ENCODE data around the gene KCNN2.
"Not testable (repeated sequence)": the region's sequence is repeated elsewhere in the genome, so short reads cannot be mapped to it uniquely, and the experiment has no call there.

KCNN2 gene

DNA sequence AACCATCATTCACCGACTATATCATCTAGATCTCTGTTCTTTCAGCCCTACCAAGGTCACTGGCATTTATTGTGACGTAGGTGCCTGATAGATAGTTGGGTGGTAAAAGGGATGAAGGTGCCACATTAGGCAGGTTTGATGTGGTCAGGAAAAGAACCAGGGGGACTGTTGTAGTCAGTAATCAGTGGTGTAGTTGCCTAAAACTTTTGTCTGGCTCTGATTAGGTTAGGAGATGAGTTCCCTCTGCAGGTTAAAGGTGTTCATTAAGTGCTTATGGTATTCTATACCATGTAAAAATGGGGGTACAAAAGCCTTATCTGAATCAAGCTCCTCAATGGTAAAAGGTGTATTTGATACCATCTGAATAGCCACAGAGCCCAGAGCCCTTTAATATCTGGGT is 55.6 kb downstream of the KCNN2 start:
- 83 to 96% methylated on average over 2 of the region's 2 CpGs for WGBS, 2 experiments
- Histone ChIP-seq H3K36me3 (ENCODE audit: control insufficient read depth, insufficient read depth, low read length) (no peaks in the 10 kb centered on the region), H3K27me3 (ENCODE audit: control insufficient read depth, insufficient read depth, low read length, poor library complexity, severe bottlenecking) (no peaks in the 10 kb centered on the region)

DNA sequence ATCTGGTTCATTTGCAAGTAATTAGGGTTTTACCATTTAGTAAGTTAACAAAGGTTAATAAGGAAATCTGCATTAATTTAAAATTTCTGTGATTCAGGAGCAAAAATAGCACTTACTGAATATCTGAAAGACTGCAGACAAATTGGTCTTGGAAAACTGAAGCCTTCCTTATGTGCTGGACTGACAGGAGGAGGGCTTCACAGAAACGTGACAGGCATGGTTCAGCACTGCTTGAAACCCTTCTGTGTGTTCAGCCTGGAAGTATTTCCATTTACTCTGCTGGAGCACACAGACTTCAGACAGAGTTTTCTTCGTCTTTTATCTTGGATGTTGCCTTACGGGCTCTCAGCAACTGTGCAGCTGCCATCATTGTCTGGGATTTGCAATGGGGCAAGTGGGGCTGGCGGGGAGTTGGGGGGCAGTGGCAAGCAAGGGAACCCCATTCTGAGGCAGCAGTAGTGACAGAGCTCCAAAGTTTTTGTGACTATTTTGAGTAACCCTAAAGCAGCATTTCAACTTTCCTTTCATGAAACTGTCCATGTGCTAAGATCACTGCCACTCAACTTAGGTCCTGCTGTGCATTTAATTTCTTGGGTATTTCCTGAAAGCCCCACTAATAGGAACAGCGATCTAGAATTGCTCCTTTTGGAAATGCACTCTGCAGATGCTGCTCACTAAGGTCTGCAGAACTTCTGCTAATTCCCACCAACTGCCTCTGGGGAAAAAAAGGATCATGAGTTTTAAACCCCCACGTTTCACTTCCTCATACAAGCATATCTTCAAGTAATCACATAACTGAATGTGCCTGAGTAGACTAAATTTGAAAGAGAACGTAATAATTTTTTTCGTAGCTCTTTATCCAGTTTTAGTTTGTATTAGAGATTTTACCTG is 56.6 kb downstream of the KCNN2 start:
- H3K9me3 ChIP-seq (ENCODE audit: control insufficient read depth, low read length): no peaks in the 10 kb centered on the region

More for the DNA sequence above, 55.6 kb downstream of the KCNN2 start:
- H3K27ac ChIP-seq (ENCODE audit: insufficient read depth, low read depth, low read length, poor library complexity, severe bottlenecking): no peak overlapping the region
- no peaks in the 10 kb centered on the region for H3K9me3 ChIP-seq (ENCODE audit: control insufficient read depth, low read length)
- H3K4me1 ChIP-seq (ENCODE audit: control insufficient read depth, insufficient read depth, low read length): peaks cover 8% of the 10 kb centered on the region
- no peak overlapping the region for H3K4me3 ChIP-seq (ENCODE audit: insufficient read depth, low read depth, low read length)

DNA sequence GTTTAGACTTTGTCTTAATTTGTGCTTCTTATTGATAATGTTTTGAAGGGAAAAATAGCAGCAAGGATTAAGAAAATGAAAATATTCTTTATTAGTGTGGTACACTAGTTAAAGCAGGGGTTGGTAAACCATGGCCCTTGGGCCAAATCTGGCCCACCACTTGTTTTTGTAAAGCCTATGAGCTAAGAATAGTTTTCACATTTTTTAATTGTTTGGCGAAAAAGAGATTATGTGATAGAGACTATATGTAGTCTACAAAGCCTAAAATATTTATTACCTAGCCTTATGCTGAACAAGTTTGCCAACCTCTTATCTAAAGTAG is 57.2 kb downstream of the KCNN2 start:
- 100% methylated on average over 1 of the region's 1 CpG; no CpG with 5 or more reads in 1 of the 2 experiments for WGBS, 2 experiments
- Histone ChIP-seq H3K27ac (ENCODE audit: insufficient read depth, low read depth, low read length, poor library complexity, severe bottlenecking) (no peak overlapping the region), H3K36me3 (ENCODE audit: control insufficient read depth, insufficient read depth, low read length) (no peaks in the 10 kb centered on the region), H3K9me3 (ENCODE audit: control insufficient read depth, low read length) (no peaks in the 10 kb centered on the region), H3K27me3 (ENCODE audit: control insufficient read depth, insufficient read depth, low read length, poor library complexity, severe bottlenecking) (no peaks in the 10 kb centered on the region), H3K4me3 (ENCODE audit: insufficient read depth, low read depth, low read length) (no peak overlapping the region), H3K4me1 (ENCODE audit: control insufficient read depth, insufficient read depth, low read length) (peaks cover 8% of the 10 kb centered on the region)

More for the DNA sequence above, 56.6 kb downstream of the KCNN2 start:
- 79 to 82% methylated on average over 8 of the region's 8 CpGs for WGBS, 2 experiments
- Histone ChIP-seq H3K36me3 (ENCODE audit: control insufficient read depth, insufficient read depth, low read length) (no peaks in the 10 kb centered on the region), H3K27ac (ENCODE audit: insufficient read depth, low read depth, low read length, poor library complexity, severe bottlenecking) (peak overlapping the region; percentile 69), H3K4me1 (ENCODE audit: control insufficient read depth, insufficient read depth, low read length) (peaks cover 8% of the 10 kb centered on the region), H3K4me3 (ENCODE audit: insufficient read depth, low read depth, low read length) (no peak overlapping the region), H3K27me3 (ENCODE audit: control insufficient read depth, insufficient read depth, low read length, poor library complexity, severe bottlenecking) (no peaks in the 10 kb centered on the region)

DNA sequence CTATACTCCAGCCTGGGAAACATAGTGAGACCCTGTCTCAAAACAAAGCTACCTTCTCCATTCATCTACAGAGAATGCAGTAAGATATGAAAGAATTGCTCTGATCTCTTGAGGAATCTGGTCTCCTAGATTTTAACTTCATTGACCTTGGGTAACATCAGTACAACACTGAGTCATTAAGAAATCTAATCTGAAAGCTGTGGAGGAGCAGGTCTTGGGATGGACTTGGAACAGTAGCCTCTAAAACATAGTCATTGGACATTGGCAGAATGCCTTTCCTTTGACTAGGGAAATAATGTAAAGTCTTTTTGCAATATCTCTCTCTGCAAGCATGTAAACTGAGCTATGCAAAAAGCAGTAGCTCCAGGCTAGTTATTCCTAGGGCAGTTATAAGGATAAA is 58.1 kb downstream of the KCNN2 start:
- Histone ChIP-seq H3K4me3 (ENCODE audit: insufficient read depth, low read depth, low read length) (no peak overlapping the region), H3K36me3 (ENCODE audit: control insufficient read depth, insufficient read depth, low read length) (no peaks in the 10 kb centered on the region), H3K9me3 (ENCODE audit: control insufficient read depth, low read length) (no peaks in the 10 kb centered on the region), H3K4me1 (ENCODE audit: control insufficient read depth, insufficient read depth, low read length) (peaks cover 8% of the 10 kb centered on the region), H3K27me3 (ENCODE audit: control insufficient read depth, insufficient read depth, low read length, poor library complexity, severe bottlenecking) (no peaks in the 10 kb centered on the region), H3K27ac (ENCODE audit: insufficient read depth, low read depth, low read length, poor library complexity, severe bottlenecking) (no peak overlapping the region)

DNA sequence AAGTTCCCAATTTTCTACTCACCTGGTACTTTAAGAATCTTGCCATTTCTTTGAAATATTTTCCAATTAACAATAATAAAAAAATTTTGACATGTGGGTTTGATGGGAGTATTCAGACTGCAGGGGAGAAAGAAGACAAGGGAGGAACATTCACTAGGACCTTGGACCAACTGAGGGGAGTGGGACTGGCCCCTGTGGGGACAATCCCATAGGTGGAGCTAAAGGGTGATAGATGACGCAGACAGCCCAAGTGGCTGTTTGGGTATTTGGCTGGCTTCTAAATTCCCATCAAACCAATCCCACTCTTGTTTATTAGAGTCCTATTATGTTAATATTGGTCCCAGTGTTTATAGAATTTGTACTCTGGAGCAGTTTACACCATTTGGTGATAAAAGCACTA is 65.3 kb downstream of the KCNN2 start:
- no peaks in the 10 kb centered on the region for H3K36me3 ChIP-seq (ENCODE audit: control insufficient read depth, insufficient read depth, low read length)
- no peaks in the 10 kb centered on the region for H3K4me1 ChIP-seq (ENCODE audit: control insufficient read depth, insufficient read depth, low read length)
- WGBS, 2 experiments: 100% methylated on average over 1 of the region's 1 CpG; no CpG with 5 or more reads in 1 of the 2 experiments
- H3K27me3 ChIP-seq (ENCODE audit: control insufficient read depth, insufficient read depth, low read length, poor library complexity, severe bottlenecking): no peaks in the 10 kb centered on the region
- H3K27ac ChIP-seq (ENCODE audit: insufficient read depth, low read depth, low read length, poor library complexity, severe bottlenecking): no peak overlapping the region
- no peak overlapping the region for H3K4me3 ChIP-seq (ENCODE audit: insufficient read depth, low read depth, low read length)
- H3K9me3 ChIP-seq (ENCODE audit: control insufficient read depth, low read length): no peaks in the 10 kb centered on the region

DNA sequence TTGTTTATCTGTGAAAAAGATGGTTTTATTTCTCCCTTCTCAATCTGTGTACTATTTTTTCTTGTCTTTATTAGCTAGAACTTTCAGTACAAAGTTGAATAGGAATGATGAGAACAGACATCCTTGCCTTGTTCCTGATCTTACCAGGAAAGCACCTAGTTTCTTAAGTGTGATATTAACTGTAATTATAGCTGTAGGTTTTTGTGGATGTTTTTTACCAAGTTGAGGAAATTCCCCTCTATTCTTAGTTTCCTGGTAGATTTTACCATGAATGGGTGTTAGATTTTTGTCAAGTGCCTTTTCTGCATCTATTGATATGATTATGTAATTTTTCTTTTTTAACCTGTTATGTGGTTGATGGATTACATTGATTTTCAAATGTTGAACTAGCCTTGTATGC is 68.7 kb downstream of the KCNN2 start:
- Histone ChIP-seq H3K36me3 (ENCODE audit: control insufficient read depth, insufficient read depth, low read length) (no peaks in the 10 kb centered on the region), H3K27me3 (ENCODE audit: control insufficient read depth, insufficient read depth, low read length, poor library complexity, severe bottlenecking) (no peaks in the 10 kb centered on the region), H3K9me3 (ENCODE audit: control insufficient read depth, low read length) (no peaks in the 10 kb centered on the region), H3K4me3 (ENCODE audit: insufficient read depth, low read depth, low read length) (no peak overlapping the region), H3K27ac (ENCODE audit: insufficient read depth, low read depth, low read length, poor library complexity, severe bottlenecking) (no peak overlapping the region), H3K4me1 (ENCODE audit: control insufficient read depth, insufficient read depth, low read length) (peaks cover 9% of the 10 kb centered on the region)

DNA sequence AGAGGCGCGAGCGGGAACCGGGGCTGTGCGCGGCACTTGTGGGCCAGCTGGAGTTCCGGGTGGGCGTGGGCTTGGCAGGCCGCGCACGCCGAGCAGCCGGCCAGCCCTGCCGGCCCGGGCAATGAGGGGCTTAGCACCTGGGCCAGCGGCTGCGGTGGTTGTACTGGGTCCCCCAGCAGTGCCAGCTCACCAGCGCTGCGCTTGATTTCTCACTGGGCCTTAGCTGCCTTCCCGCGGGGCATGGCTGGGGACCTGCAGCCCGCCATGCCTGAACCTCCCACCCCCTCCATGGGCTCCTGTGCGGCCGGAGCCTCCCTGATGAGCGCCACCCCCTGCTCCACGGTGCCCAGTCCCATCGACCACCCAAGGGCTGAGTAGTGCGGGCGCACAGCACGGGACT is 70.8 kb downstream of the KCNN2 start:
- H3K27ac ChIP-seq (ENCODE audit: insufficient read depth, low read depth, low read length, poor library complexity, severe bottlenecking); H3K4me3 ChIP-seq (ENCODE audit: insufficient read depth, low read depth, low read length); H3K27me3 ChIP-seq (ENCODE audit: control insufficient read depth, insufficient read depth, low read length, poor library complexity, severe bottlenecking); H3K36me3 ChIP-seq (ENCODE audit: control insufficient read depth, insufficient read depth, low read length); H3K9me3 ChIP-seq (ENCODE audit: control insufficient read depth, low read length): not testable (repeated sequence)
- WGBS, 2 experiments: 96% methylated on average over 30 of the region's 30 CpGs
- peaks cover 15% of the 10 kb centered on the region for H3K4me1 ChIP-seq (ENCODE audit: control insufficient read depth, insufficient read depth, low read length)

DNA sequence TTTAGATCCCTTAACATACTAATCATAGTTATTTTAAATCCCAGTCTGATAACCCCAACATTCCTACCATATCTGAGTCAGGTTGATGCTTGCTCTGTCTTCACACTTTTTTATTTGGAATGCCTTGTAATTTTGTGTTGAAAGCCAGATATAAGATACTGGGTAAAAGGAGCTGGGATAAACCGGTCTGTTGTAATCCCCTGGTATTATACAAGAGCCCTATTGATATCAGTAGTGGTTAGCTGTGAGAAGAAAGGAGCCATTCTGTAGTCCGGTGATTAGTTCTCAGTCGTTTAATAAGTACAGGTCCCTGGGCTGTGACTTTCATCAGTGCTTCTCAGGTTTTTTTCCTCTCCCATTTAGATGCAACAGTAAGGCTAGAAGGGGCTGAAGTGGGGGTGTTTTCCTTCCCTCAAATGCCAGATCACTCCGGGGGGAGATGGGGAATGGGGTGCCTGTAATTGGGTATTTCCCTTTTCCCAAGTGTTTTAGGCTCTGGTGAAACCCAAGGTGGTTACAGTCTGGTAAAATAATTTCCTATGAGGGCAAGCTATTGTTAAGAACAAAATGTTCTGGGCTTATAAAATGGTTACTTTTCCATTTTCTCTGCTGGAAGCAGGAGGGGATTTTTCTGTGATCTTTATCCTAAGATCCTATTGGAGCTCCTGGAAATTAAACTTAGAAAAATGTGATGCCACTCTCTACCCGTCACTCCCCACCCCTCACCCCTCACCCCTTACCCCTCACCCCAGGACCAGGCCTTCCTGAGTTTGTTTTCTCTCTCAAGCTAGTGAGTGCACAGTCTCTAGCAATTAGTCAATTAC is 72.7 kb downstream of the KCNN2 start:
- Histone ChIP-seq H3K4me3 (ENCODE audit: insufficient read depth, low read depth, low read length) (no peak overlapping the region), H3K27me3 (ENCODE audit: control insufficient read depth, insufficient read depth, low read length, poor library complexity, severe bottlenecking) (no peaks in the 10 kb centered on the region), H3K9me3 (ENCODE audit: control insufficient read depth, low read length) (peaks cover 2% of the 10 kb centered on the region), H3K36me3 (ENCODE audit: control insufficient read depth, insufficient read depth, low read length) (no peaks in the 10 kb centered on the region), H3K4me1 (ENCODE audit: control insufficient read depth, insufficient read depth, low read length) (peaks cover 16% of the 10 kb centered on the region), H3K27ac (ENCODE audit: insufficient read depth, low read depth, low read length, poor library complexity, severe bottlenecking) (peak overlapping the region; percentile 20)
- WGBS, 2 experiments: 64 to 73% methylated on average over 5 of the region's 5 CpGs

DNA sequence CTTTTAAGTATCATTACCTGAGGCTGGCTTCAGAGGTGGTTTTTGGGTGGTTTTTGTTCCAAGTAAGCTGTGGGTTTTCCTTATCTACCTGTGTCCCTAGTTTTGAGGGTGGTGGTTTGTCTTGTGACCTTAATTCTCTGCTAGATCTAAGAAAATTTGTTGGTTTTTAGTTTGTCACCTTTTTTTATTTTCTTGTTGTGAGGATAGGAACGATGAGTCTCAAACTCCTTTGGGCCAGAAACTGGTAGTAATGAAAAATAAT is 73.3 kb downstream of the KCNN2 start:
- Histone ChIP-seq H3K4me1 (ENCODE audit: control insufficient read depth, insufficient read depth, low read length) (peaks cover 16% of the 10 kb centered on the region), H3K9me3 (ENCODE audit: control insufficient read depth, low read length) (peaks cover 2% of the 10 kb centered on the region), H3K27me3 (ENCODE audit: control insufficient read depth, insufficient read depth, low read length, poor library complexity, severe bottlenecking) (no peaks in the 10 kb centered on the region), H3K4me3 (ENCODE audit: insufficient read depth, low read depth, low read length) (no peak overlapping the region), H3K27ac (ENCODE audit: insufficient read depth, low read depth, low read length, poor library complexity, severe bottlenecking) (no peak overlapping the region), H3K36me3 (ENCODE audit: control insufficient read depth, insufficient read depth, low read length) (no peaks in the 10 kb centered on the region)
- 94 to 100% methylated on average over 1 of the region's 1 CpG for WGBS, 2 experiments

DNA sequence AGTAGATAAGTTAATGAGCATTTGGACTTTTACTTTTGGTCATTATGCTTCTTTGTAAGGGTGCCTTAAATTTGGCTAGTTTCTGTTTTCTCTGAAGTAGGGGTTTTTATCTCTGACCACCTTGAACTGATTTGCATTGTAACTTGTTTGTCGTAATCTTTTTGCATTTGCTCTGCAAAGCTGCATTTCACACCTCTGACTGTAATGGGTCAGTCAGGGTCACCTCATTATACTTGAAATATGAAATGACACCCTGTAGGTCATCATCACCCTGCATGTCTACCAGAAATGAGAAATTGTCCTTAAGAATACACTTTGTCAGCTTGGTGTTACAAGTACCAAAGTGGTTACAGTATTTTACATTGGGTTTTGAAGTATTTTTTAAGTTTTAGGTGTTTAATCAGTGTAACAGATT is 74.0 kb downstream of the KCNN2 start:
- Histone ChIP-seq H3K9me3 (ENCODE audit: control insufficient read depth, low read length) (peaks cover 2% of the 10 kb centered on the region), H3K27me3 (ENCODE audit: control insufficient read depth, insufficient read depth, low read length, poor library complexity, severe bottlenecking) (no peaks in the 10 kb centered on the region), H3K27ac (ENCODE audit: insufficient read depth, low read depth, low read length, poor library complexity, severe bottlenecking) (no peak overlapping the region), H3K4me3 (ENCODE audit: insufficient read depth, low read depth, low read length) (no peak overlapping the region), H3K4me1 (ENCODE audit: control insufficient read depth, insufficient read depth, low read length) (peaks cover 16% of the 10 kb centered on the region), H3K36me3 (ENCODE audit: control insufficient read depth, insufficient read depth, low read length) (no peaks in the 10 kb centered on the region)
- 95 to 100% methylated on average over 1 of the region's 1 CpG for WGBS, 2 experiments

Measured in ectodermal cell (in vitro differentiated cells).